ENCODE measurements around the gene TMEM256.

Gene TMEM256

GRCh38 chr17:7367083-7367482 lies 36.8 kb downstream of the TMEM256 start:
- TF ChIP-seq FOXP2 (optimal IDR thresholded peaks at IDR 0.05; ENCODE audit: borderline replicate concordance, extremely low read depth, extremely low read length, insufficient read depth) (no peak), REST (IDR thresholded peaks at IDR 0.05; ENCODE audit: insufficient read depth in 1 of 2, low read depth in 2 of 2, low read length in 2 of 2) (no peak), POLR2AphosphoS5 (IDR thresholded peaks at IDR 0.05; ENCODE audit: low read depth, low read length) (no peak), SIN3A (IDR thresholded peaks at IDR 0.05; ENCODE audit: borderline replicate concordance, insufficient read depth, low read length) (no peak), TAF1 (IDR thresholded peaks at IDR 0.05; ENCODE audit: borderline replicate concordance, insufficient read depth, low read length) (no peak)

GRCh38 chr17:7363311-7363710 lies 40.6 kb downstream of the TMEM256 start:
- TF ChIP-seq SIN3A (IDR thresholded peaks at IDR 0.05; ENCODE audit: borderline replicate concordance, insufficient read depth, low read length) = no peak
- TF ChIP-seq FOXP2 (optimal IDR thresholded peaks at IDR 0.05; ENCODE audit: borderline replicate concordance, extremely low read depth, extremely low read length, insufficient read depth) = no peak
- TF ChIP-seq POLR2AphosphoS5 (IDR thresholded peaks at IDR 0.05; ENCODE audit: low read depth, low read length) = no peak
- TF ChIP-seq REST (IDR thresholded peaks at IDR 0.05; ENCODE audit: insufficient read depth in 1 of 2, low read depth in 2 of 2, low read length in 2 of 2) = no peak
- TF ChIP-seq TAF1 (IDR thresholded peaks at IDR 0.05; ENCODE audit: borderline replicate concordance, insufficient read depth, low read length) = no peak

- TF ChIP-seq TAF1 (IDR thresholded peaks at IDR 0.05; ENCODE audit: borderline replicate concordance, insufficient read depth, low read length) (no peak), FOXP2 (optimal IDR thresholded peaks at IDR 0.05; ENCODE audit: borderline replicate concordance, extremely low read depth, extremely low read length, insufficient read depth) (no peak), POLR2AphosphoS5 (IDR thresholded peaks at IDR 0.05; ENCODE audit: low read depth, low read length) (no peak), SIN3A (IDR thresholded peaks at IDR 0.05; ENCODE audit: borderline replicate concordance, insufficient read depth, low read length) (no peak), REST (IDR thresholded peaks at IDR 0.05; ENCODE audit: insufficient read depth in 1 of 2, low read depth in 2 of 2, low read length in 2 of 2) (no peak)
These were observed 42.0 kb downstream of the TMEM256 start for GRCh38 chr17:7361906-7362305.

- TF ChIP-seq FOXP2 (optimal IDR thresholded peaks at IDR 0.05; ENCODE audit: borderline replicate concordance, extremely low read depth, extremely low read length, insufficient read depth) (no peak), SIN3A (IDR thresholded peaks at IDR 0.05; ENCODE audit: borderline replicate concordance, insufficient read depth, low read length) (no peak), TAF1 (IDR thresholded peaks at IDR 0.05; ENCODE audit: borderline replicate concordance, insufficient read depth, low read length) (no peak), POLR2AphosphoS5 (IDR thresholded peaks at IDR 0.05; ENCODE audit: low read depth, low read length) (no peak), REST (IDR thresholded peaks at IDR 0.05; ENCODE audit: insufficient read depth in 1 of 2, low read depth in 2 of 2, low read length in 2 of 2) (no peak)
These were observed 46.5 kb downstream of the TMEM256 start for GRCh38 chr17:7357381-7357780.

GRCh38 chr17:7356756-7357155 lies 47.1 kb downstream of the TMEM256 start:
- TF ChIP-seq REST (IDR thresholded peaks at IDR 0.05; ENCODE audit: insufficient read depth in 1 of 2, low read depth in 2 of 2, low read length in 2 of 2) (no peak), SIN3A (IDR thresholded peaks at IDR 0.05; ENCODE audit: borderline replicate concordance, insufficient read depth, low read length) (no peak), POLR2AphosphoS5 (IDR thresholded peaks at IDR 0.05; ENCODE audit: low read depth, low read length) (no peak), TAF1 (IDR thresholded peaks at IDR 0.05; ENCODE audit: borderline replicate concordance, insufficient read depth, low read length) (no peak), FOXP2 (optimal IDR thresholded peaks at IDR 0.05; ENCODE audit: borderline replicate concordance, extremely low read depth, extremely low read length, insufficient read depth) (no peak)
